Esophagus squamous epithelium (tissue), 4 donors: ENCODE results near the gene CLSTN2.

Source experiments
- POLR2A ChIP-seq, 4 donors: fragments of 450-650 bp; IDR thresholded peaks; one replicate each; pipeline ENCODE4 v1.6.1; 2017; ENCODE audit warnings: antibody characterized with exemption in 4 of 4, mild to moderate bottlenecking in 4 of 4, moderate library complexity in 3 of 4
- TF ChIP-seq, protein P1 (sequence below), 6 experiments: fragments of 450-650 bp in 4 of 6; fragments of 200-600 bp in 2 of 6; sonication (generic) in 2 of 6; IDR thresholded peaks; one replicate each; pipeline ENCODE4 v1.5.1; 2016 to 2019; ENCODE audit warnings: antibody characterized with exemption in 6 of 6, mild to moderate bottlenecking in 4 of 6, moderate library complexity in 4 of 6

DNA sequence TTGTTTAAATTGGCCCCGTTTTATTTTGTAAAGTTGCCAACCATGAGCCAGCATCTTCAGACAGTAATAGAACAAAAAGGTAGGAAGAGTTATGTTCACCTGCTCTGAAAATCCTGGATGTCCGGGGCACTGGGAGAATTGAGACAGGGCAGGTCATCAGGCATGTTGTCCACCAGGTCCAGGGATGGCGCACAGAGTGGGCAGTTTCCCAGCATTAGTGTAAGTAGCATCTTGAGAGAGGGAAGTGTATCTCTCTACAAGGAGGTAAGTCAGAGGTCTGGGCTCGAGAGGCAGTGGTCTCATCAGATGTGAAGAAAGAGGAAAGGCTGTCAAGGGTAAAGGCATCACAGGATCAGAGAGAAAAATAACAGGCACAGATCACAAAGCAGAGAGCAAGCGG, 339.4 kb downstream of the CLSTN2 start:
- TF ChIP-seq, protein P1, sequence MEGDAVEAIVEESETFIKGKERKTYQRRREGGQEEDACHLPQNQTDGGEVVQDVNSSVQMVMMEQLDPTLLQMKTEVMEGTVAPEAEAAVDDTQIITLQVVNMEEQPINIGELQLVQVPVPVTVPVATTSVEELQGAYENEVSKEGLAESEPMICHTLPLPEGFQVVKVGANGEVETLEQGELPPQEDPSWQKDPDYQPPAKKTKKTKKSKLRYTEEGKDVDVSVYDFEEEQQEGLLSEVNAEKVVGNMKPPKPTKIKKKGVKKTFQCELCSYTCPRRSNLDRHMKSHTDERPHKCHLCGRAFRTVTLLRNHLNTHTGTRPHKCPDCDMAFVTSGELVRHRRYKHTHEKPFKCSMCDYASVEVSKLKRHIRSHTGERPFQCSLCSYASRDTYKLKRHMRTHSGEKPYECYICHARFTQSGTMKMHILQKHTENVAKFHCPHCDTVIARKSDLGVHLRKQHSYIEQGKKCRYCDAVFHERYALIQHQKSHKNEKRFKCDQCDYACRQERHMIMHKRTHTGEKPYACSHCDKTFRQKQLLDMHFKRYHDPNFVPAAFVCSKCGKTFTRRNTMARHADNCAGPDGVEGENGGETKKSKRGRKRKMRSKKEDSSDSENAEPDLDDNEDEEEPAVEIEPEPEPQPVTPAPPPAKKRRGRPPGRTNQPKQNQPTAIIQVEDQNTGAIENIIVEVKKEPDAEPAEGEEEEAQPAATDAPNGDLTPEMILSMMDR (IDR thresholded peaks at IDR 0.05), result no peak
- no peak for TF ChIP-seq POLR2A (IDR thresholded peaks at IDR 0.05)
